Mucosa of descending colon (tissue), 3 donors: Measurements from ENCODE around the gene ANKRD26. TPM values are rescaled to one million over a fixed set of nuclear protein-coding genes. Genes with fewer than 3 reads are reported as not detected.
"Not testable (repeated sequence)": the region's sequence is repeated elsewhere in the genome, so short reads cannot be mapped to it uniquely, and the experiment has no call there.

ENCODE experiments used
- ATAC-seq: fragments of 200-7000 bp; cut with Tn5 transposase; one replicate; pipeline ENCODE4 v1.9.1; 2020; ENCODE audit warnings: mild to moderate bottlenecking, moderate library complexity
- DNase-seq, 3 donors: peaks; one replicate each; pipeline ENCODE4 v3.0.0-alpha.2; 2020
- H3K36me3 ChIP-seq: fragments of 200-600 bp; one replicate; pipeline ENCODE4 v1.8.0; 2021; ENCODE audit warnings: low read depth, mild to moderate bottlenecking
- H3K4me1 ChIP-seq: fragments of 200-600 bp; one replicate; pipeline ENCODE4 v1.8.0; 2021; ENCODE audit warnings: low read depth, mild to moderate bottlenecking
- H3K4me3 ChIP-seq: fragments of 200-600 bp; one replicate; pipeline ENCODE4 v1.8.0; 2021; ENCODE audit warnings: mild to moderate bottlenecking
- H3K9me3 ChIP-seq: fragments of 200-600 bp; one replicate; pipeline ENCODE4 v1.8.0; 2021; ENCODE audit warnings: mild to moderate bottlenecking
- CTCF ChIP-seq: fragments of 200-600 bp; IDR thresholded peaks from one replicate; pipeline ENCODE4 v1.8.0; 2022; ENCODE audit warnings: antibody characterized with exemption, mild to moderate bottlenecking
- intact Hi-C, 2 donors: fragments of 100-400 bp; cut with DNase I in 1 of 2; cut with micrococcal nuclease in 1 of 2; formaldehyde crosslinking; loops; one replicate each; pipeline versions ENCODE4 v1.11.0 to v1.11.1; 2022; cut with DNase I, micrococcal nuclease
- total RNA-seq, 3 donors: library from RNA; stranded (reverse); fragmentation: NEBNext Ultra II Directional in 2 of 3; extraction: Animal tissue kit (Norgen Biotek cat#: 25700) in 2 of 3; gene quantifications; one replicate each; pipeline versions ENCODE4 v1.2.1 to v1.2.4, GENCODE V29; 2021 to 2023
- donor health status: DM: no; HTN: no; CAD: no; lungs with moderate emphysema.
- donor health status: DM: no; HTN: no; CAD: no.
- donor health status: DM: no; HTN: yes; CAD: no.

The ANKRD26 gene
- total RNA-seq, 3 donors from 2014 or later: 7.0 to 11.8 (median 10.8) TPM

GRCh38 chr10:27088119-27089044 lies 11.9 kb downstream of the ANKRD26 start:
- ATAC-seq (no peak), DNase-seq (no peak)
- no peak for TF ChIP-seq CTCF
- H3K4me1 ChIP-seq: no peaks in the 10 kb centered on the region
- H3K4me3 ChIP-seq: no peak overlapping the region
- intact Hi-C loops: no loop called here
- no peaks in the 10 kb centered on the region for H3K9me3 ChIP-seq
- H3K36me3 ChIP-seq: no peaks in the 10 kb centered on the region

GRCh38 chr10:27072436-27073114 lies 27.7 kb downstream of the ANKRD26 start:
- ATAC-seq: no peak
- H3K9me3 ChIP-seq: no peaks in the 10 kb centered on the region
- H3K4me3 ChIP-seq: no peak overlapping the region
- no peaks in the 10 kb centered on the region for H3K4me1 ChIP-seq
- no peaks in the 10 kb centered on the region for H3K36me3 ChIP-seq
- no peak for TF ChIP-seq CTCF
- intact Hi-C loops: no loop called here
- no peak for DNase-seq

- H3K4me3 ChIP-seq: no peak overlapping the region
- DNase-seq (no peak), ATAC-seq (no peak)
- no peak for TF ChIP-seq CTCF
- no peaks in the 10 kb centered on the region for H3K9me3 ChIP-seq
- H3K36me3 ChIP-seq: no peaks in the 10 kb centered on the region
- H3K4me1 ChIP-seq: no peaks in the 10 kb centered on the region
- intact Hi-C loops: no loop called here
Observed at GRCh38 chr10:27068217-27068891, 31.9 kb downstream of the ANKRD26 start.

- intact Hi-C loops: no loop called here
- Histone ChIP-seq H3K36me3 (no peaks in the 10 kb centered on the region), H3K4me1 (no peaks in the 10 kb centered on the region), H3K4me3 (no peak overlapping the region), H3K9me3 (no peaks in the 10 kb centered on the region)
- ATAC-seq: no peak
- TF ChIP-seq CTCF: no peak
- no peak for DNase-seq
Observed at GRCh38 chr10:27065084-27065483, 35.2 kb downstream of the ANKRD26 start.

GRCh38 chr10:27052656-27053055 lies 47.6 kb downstream of the ANKRD26 start:
- no peak for DNase-seq
- Histone ChIP-seq H3K36me3 (no peaks in the 10 kb centered on the region), H3K9me3 (no peaks in the 10 kb centered on the region), H3K4me3 (no peak overlapping the region), H3K4me1 (no peaks in the 10 kb centered on the region)
- no peak for ATAC-seq
- intact Hi-C loops: no loop called here
- TF ChIP-seq CTCF: no peak

GRCh38 chr10:27045247-27045646 lies 55.0 kb downstream of the ANKRD26 start:
- H3K9me3 ChIP-seq, H3K4me1 ChIP-seq, DNase-seq, H3K4me3 ChIP-seq, H3K36me3 ChIP-seq, ATAC-seq, intact Hi-C loops: not testable (repeated sequence)
